ENCODE measurements around the gene PSAPL1.

DNA sequence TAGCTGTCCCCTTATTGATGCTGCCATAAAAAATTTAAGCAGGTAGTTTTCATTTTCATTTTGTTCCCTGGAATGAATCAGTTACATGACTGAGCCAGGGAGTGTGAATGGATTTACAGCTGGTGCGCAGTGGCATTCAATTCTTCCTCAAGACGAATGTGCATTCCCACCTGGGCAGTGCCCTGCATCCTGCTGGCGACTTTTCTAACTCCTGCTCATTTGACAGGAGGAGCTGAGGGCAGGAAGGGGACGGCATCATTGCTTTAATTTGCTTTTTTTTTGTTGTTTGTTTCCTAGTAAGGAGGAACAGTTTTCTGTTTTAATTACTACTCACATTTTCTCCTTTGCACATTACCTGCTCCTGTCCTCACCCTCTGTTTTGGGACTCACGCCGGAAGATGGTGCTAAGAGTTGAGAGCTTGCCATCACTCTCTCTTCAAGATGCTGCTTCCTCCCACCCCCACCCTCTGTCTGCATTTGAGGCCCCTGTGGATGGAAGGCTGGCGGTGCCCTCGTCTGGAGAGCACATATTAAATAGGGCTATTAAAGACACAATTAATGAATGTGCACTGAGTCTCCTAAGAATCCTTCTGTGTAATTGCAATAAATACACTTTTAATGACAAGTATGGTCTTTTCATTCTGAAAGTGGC is 35.8 kb downstream of the PSAPL1 start:
- no peak for TF ChIP-seq GATA2 (IDR thresholded peaks at IDR 0.05; ENCODE audit: low read depth, low read length)
- no peak for TF ChIP-seq GATA3 (IDR thresholded peaks at IDR 0.05; ENCODE audit: low read depth, low read length)
